GM20000 (cell line): ENCODE measurements around the gene GPR108.

Experiments used
- DNase-seq: peaks from one replicate; pipeline ENCODE4 v3.0.0; 2012; ENCODE audit warnings: low spot score
- CTCF ChIP-seq: IDR thresholded peaks from 2 replicates; pipeline ENCODE4 v1.5.1; 2012; ENCODE audit warnings: mild to moderate bottlenecking, control low read depth; ENCODE audit errors: extremely low read depth, missing control alignments

Gene GPR108

DNA sequence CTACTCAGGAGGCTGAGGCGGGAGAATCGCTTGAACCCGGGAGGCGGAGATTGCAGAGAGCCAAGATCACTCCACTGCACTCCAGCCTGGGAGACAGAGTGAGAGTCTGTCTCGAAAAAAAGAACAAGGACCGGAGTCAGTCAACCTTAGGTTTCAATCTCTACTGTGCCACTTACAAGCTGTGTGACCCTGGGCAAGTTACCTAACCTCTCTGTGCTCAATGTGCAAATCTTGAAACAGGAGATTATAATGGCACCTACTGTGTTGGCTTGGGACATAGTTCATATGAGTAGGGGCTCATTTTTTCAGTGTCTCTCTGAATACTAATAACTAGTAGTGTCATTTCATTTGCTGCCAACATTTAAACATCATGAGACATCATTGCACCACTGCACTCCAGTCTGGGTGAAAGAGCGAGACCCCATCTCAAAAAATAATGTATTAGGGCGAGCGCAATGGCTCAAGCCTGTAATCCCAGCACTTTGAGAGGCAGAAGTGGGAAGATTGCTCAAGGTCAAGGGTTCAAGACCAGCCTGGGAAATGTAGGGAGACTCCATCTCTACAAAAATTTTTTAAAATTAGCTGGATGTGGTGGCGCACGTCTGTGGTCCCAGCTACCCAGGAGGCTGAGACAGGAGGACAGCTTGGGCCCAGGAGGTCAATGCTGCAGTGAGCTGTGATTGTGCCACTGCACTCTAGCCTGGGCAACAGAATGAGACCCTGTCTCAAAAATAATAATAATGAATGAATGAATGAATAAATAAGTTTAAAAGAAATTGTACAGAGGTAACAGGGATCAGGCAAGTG lies 22.4 kb downstream of the GPR108 start:
- no peak for TF ChIP-seq CTCF
- DNase-seq = no peak

DNA sequence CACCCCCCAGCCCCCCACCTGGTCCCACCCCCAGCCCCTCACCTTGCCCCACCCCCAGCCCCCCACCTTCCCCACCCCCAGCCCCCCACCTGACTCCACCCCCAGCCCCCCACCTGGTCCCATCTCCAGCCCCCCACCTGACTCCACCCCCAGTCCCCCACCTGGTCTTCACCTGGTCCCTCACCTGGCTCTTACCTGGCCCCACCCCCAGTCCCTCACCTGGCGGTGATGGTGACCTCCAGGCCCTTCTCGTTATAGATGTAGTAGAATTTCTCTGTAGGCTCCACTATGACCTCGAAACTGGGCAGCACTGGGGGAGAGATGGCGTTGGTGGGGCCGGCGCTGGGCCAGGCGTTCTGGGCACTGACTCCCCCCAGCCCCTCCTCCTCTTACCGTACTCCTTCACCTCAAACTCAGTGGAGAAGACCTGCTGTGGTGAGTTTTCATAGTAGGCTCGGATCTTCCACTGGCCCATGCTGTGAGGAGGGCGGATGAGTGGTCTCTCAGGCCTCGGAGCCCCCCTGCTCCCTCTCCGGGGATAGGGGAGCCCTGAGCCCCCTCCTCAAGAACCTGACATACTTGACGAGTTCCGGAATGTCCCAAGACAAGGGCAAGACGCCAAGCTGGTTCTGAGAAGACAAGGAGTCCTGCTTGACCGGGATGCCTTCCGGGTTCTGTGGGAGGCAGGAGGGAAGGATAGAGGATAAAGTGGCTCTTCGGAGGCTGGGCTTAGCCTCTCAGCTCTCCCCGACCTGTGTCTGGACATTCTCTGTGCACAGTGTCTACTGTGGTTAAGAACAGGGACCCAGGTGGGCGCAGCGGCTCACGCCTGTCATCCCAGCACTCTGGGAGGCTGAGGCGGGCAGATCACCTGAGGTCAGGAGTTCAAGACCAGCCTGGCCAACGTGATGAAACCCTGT lies 23.3 kb downstream of the GPR108 start:
- no peak for TF ChIP-seq CTCF
- no peak for DNase-seq

DNA sequence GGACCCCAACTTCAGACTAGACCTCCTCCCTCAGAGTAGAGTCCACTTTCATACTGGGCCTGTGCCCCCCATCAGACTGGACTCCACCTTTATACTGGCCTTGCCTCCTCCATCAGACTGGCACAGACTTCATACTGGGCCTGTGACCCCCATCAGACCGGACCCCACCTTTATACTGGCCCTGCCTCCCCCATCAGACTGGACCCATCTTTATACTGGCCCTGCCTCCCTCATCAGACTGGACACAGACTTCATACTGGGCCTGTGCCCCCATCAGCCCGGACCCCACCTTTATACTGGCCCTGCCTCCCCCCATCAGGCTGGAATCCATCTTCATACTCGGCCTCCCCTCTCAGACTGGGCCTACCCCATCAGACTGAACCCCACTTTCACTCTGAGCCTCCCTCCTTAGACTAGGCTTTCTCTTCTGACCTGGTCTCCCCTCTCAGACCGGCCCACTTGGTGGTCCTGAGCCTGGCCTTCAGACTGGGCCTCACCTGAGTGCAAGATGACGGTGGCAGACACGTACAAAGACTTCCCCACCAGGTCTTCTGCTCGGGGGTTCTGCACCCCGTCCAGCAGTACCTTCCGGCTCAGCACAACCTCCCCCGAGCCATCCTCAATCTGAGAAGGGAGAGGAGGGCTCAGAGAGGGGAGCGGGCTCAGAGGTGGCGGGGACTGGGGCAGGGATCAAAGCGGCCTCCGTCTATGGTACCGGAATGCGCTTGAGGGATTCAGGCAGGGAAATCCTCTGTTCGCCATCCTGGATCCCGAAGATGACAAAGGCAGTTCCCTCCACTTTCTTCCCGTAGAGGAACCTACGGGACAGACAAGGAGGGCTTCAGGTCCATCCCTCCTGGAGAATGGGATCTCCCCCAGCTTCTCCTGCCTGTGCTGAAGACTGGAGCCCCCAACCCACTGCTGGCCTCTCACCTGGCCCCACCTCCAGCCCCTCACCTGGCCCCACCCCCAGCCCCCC lies 24.4 kb downstream of the GPR108 start:
- no peak for DNase-seq
- TF ChIP-seq CTCF = no peak

DNA sequence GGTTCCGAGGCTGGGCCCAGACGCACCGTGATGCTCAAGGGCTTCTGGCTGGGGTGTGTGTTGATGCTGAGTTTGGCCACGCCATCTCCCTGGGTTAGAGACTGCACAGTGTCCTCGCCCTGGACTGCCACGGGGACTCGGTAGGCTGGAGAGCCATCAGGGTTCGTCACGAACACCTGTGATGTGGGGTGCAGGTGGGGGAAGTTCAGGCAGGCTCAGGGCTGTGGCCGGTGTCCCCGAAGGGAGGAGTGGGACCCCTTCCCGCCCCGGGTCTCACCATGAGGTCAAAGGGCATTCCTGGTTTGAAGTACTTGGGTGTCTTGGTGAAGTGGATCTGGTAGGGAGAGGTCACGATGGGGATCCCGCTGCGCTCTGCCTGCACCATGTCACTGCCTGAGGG lies 25.1 kb downstream of the GPR108 start:
- no peak for TF ChIP-seq CTCF
- no peak for DNase-seq

GRCh38 chr19:6711605-6712004 lies 25.8 kb downstream of the GPR108 start:
- no peak for TF ChIP-seq CTCF
- no peak for DNase-seq

GRCh38 chr19:6711078-6711361 lies 26.4 kb downstream of the GPR108 start:
- TF ChIP-seq CTCF = no peak
- no peak for DNase-seq
